Right lobe of liver (tissue), 4 donors: ENCODE results near the gene LTBP3.

ENCODE experiments used
- CTCF ChIP-seq, 4 donors: fragments of 200-600 bp in 3 of 4; fragments of 450-650 bp in 1 of 4; IDR thresholded peaks; one replicate each; pipeline versions ENCODE4 v1.5.1 to v1.8.0; 2016 to 2022; ENCODE audit warnings: antibody characterized with exemption in 4 of 4, mild to moderate bottlenecking in 2 of 4
- POLR2A ChIP-seq: fragments of 450-650 bp; IDR thresholded peaks from one replicate; pipeline ENCODE4 v1.6.1; 2017; ENCODE audit warnings: antibody characterized with exemption, mild to moderate bottlenecking
- donor health status: DM: no; HTN: no; CAD: no.
- donor health status: DM: no; HTN: no; CAD: no.
- donor health status: DM: no; HTN: yes; CAD: no.

- TF ChIP-seq CTCF (IDR thresholded peaks at IDR 0.05) (no peak), POLR2A (no peak)
Observed at GRCh38 chr11:65537620-65538231, 20.4 kb downstream of the LTBP3 start.
